Measurements from ENCODE around the gene LONP2.

DNA sequence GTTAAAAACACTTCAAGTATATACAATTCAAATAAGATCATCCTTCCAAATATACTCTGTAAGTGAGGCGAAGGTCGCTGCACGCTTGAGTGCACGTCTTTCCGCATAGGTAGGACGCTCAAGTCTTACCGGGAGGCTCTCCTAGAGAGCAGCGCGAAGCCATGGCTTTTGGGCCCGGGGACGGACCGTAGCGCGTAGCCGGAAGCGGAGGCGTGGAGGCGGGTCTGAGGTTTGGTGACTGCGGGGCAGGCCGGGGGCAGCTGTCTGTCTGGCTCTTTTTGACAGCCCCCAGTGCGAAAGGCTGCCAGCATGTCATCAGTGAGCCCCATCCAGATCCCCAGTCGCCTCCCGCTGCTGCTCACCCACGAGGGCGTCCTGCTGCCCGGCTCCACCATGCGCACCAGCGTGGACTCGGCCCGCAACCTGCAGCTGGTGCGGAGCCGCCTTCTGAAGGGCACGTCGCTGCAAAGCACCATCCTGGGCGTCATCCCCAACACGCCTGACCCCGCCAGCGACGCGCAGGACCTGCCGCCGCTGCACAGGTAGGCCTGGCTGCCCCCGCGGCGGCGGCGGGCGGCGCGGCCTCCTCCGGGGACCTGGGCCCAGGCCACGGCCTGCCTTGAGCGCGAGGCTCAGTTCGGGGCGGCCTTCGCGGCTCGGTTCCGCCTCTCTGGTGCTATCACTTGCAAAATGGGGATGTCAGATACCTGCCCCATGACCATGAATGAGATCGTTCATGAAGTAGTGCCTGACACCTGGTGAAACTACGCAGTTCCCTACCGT is at the start of gene LONP2:
- TF ChIP-seq, protein P1, sequence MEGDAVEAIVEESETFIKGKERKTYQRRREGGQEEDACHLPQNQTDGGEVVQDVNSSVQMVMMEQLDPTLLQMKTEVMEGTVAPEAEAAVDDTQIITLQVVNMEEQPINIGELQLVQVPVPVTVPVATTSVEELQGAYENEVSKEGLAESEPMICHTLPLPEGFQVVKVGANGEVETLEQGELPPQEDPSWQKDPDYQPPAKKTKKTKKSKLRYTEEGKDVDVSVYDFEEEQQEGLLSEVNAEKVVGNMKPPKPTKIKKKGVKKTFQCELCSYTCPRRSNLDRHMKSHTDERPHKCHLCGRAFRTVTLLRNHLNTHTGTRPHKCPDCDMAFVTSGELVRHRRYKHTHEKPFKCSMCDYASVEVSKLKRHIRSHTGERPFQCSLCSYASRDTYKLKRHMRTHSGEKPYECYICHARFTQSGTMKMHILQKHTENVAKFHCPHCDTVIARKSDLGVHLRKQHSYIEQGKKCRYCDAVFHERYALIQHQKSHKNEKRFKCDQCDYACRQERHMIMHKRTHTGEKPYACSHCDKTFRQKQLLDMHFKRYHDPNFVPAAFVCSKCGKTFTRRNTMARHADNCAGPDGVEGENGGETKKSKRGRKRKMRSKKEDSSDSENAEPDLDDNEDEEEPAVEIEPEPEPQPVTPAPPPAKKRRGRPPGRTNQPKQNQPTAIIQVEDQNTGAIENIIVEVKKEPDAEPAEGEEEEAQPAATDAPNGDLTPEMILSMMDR (IDR thresholded peaks at IDR 0.05; ENCODE audit: low read length): no peak
- TF ChIP-seq EZH2 (IDR thresholded peaks at IDR 0.05; ENCODE audit: borderline replicate concordance, low read length): no peak
